Measurements from ENCODE around the gene NDUFB6. TPM values are rescaled to one million over a fixed set of nuclear protein-coding genes. Genes with fewer than 3 reads are reported as not detected.

The NDUFB6 gene
- total RNA-seq, 1 experiment from 2014 or later = 95.6 TPM

DNA sequence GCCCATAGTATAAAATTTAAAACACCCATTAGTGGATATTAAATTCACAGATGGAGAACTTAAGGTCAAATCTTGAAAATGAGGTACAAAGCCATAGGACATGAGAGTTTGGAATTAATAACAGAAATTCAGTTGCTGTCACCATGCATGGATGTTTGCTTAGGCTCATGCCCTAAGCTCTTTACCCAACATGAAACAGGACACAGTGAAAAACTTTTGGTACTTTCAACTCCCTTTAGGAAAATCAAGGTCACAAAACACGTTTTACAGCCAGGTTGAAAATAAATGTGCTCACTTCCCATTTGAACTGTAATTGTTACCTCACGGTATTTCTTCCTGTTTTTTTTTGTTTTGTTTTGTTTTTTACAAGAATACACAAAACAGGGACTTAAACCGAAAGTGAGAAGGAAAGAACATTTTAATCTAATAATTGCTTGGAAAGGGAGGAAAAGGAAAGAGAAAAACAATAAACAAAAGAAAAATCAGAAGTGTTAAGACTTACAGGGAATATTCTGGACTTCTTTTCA lies 14.5 kb downstream of the NDUFB6 start:
- DNase-seq = no peak
- Histone ChIP-seq H2AFZ (ENCODE audit: low read length) (no peak overlapping the region), H3K79me2 (ENCODE audit: low read length) (peaks cover 87% of the 10 kb centered on the region), H3K9ac (ENCODE audit: low read length) (no peak overlapping the region), H3K4me3 (ENCODE audit: low read length) (no peak overlapping the region), H3K9me3 (ENCODE audit: low read length) (no peaks in the 10 kb centered on the region), H3K36me3 (ENCODE audit: insufficient read depth, low read length) (peaks cover 3% of the 10 kb centered on the region; the same call in 1 of the 2 replicates), H4K20me1 (ENCODE audit: insufficient read depth, low read depth, low read length) (no peaks in the 10 kb centered on the region), H3K9me2 (replicated peaks; ENCODE audit: insufficient read depth, low read length) (no peaks in the 10 kb centered on the region), H3K27ac (ENCODE audit: low read length) (no peak overlapping the region), H3K4me2 (ENCODE audit: low read depth, low read length, poor library complexity, severe bottlenecking) (no peak overlapping the region), H3K4me1 (ENCODE audit: low read length) (peaks cover 33% of the 10 kb centered on the region), H3K27me3 (ENCODE audit: low read length) (no peaks in the 10 kb centered on the region)

DNA sequence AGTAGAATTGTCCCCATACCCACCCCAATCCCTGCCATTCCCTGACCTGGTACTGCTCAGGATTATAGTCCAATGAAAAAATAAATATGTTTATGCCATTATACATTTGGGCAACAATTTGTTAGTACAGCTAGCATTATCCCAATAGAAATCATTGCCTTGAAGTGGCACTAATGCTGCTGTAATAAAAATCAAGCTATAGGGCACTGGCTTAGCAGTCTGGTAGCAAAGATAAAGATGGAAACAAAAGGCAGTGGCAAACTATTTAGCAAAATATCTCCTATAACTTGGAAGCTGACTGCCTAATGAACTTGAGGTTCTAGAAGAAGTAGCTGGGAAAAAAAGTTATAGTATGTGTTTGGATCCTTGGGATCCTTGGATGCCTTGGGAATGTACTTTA lies 18.4 kb downstream of the NDUFB6 start:
- Histone ChIP-seq H3K4me2 (ENCODE audit: low read depth, low read length, poor library complexity, severe bottlenecking) (peak overlapping the region; percentile 90), H3K9ac (ENCODE audit: low read length) (no peak overlapping the region), H4K20me1 (ENCODE audit: insufficient read depth, low read depth, low read length) (peaks cover 10% of the 10 kb centered on the region), H3K9me2 (replicated peaks; ENCODE audit: insufficient read depth, low read length) (no peaks in the 10 kb centered on the region), H3K4me1 (ENCODE audit: low read length) (peaks cover 42% of the 10 kb centered on the region), H3K79me2 (ENCODE audit: low read length) (peaks cover 76% of the 10 kb centered on the region), H2AFZ (ENCODE audit: low read length) (no peak overlapping the region), H3K36me3 (ENCODE audit: insufficient read depth, low read length) (no peaks in the 10 kb centered on the region), H3K27me3 (ENCODE audit: low read length) (no peaks in the 10 kb centered on the region), H3K27ac (ENCODE audit: low read length) (peak overlapping the region; percentile 84; the same call in 1 of the 2 replicates), H3K9me3 (ENCODE audit: low read length) (no peaks in the 10 kb centered on the region), H3K4me3 (ENCODE audit: low read length) (no peak overlapping the region)
- no peak for DNase-seq

DNA sequence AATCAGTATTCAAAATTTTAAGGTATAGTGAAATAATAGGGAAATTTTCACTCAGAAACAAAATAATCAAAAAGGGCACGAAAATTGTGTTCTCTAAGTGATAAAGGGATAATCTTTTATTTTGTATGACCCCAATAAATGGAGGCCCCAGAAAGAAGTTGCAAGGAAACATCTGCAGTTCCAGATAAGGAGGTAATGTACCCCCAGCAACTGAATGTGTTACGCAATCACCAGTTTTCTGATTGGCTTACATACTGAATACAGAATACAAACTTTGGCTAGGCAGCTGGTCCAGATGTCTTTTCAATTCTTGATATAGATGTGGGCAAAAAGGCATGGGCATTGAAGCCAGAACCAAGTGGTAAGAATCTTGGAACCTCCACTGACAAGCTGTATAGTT lies 18.9 kb downstream of the NDUFB6 start:
- peak; percentile 73 for DNase-seq
- Histone ChIP-seq H3K4me2 (ENCODE audit: low read depth, low read length, poor library complexity, severe bottlenecking) (peak overlapping the region; percentile 90), H3K27ac (ENCODE audit: low read length) (peak overlapping the region; percentile 84), H3K27me3 (ENCODE audit: low read length) (no peaks in the 10 kb centered on the region), H2AFZ (ENCODE audit: low read length) (no peak overlapping the region), H3K79me2 (ENCODE audit: low read length) (peaks cover 76% of the 10 kb centered on the region), H3K9me2 (replicated peaks; ENCODE audit: insufficient read depth, low read length) (no peaks in the 10 kb centered on the region), H3K4me3 (ENCODE audit: low read length) (0 out of 2 replicates have a peak overlapping the region, but pooled peaks have one; percentile 95), H4K20me1 (ENCODE audit: insufficient read depth, low read depth, low read length) (peaks cover 10% of the 10 kb centered on the region), H3K9ac (ENCODE audit: low read length) (no peak overlapping the region), H3K4me1 (ENCODE audit: low read length) (peaks cover 42% of the 10 kb centered on the region), H3K9me3 (ENCODE audit: low read length) (no peaks in the 10 kb centered on the region), H3K36me3 (ENCODE audit: insufficient read depth, low read length) (no peaks in the 10 kb centered on the region)

DNA sequence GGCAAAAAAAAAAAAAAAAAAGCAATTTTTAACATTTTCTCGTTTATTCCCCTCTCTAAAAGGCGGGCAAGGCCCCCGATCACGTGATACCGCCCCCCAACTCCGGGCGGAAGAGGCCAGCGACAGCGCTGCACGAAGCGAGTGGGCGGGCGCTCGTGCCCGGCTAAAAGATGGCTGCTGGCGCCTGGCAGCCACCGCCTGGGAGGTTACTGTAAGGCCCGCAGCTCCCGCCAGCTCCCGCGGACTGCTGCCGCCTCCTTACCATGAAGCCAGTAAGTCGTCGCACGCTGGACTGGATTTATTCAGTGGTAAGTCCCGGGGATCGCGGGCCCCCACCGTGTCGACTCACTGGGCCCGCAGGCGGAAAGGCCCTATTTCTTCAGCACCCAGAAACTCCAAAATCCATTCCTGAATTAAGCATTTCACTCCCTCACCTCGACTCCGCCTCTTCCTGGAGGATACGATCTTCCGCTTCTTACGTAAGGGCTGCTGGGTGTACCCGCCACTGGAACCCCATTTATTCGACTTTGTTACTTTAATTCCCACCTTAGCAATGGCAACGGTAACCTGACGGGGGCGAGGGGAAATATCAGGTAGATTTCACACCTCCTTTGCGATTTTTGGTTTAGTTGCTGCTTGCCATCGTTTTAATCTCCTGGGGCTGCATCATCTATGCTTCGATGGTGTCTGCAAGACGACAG lies 20.6 kb downstream of the NDUFB6 start, which contains the start of the genes SMIM27 and TOPORS:
Gene SMIM27 (plus strand): TSS at position 156 of the 701 bp plus-strand sequence. CDS start 108 bp downstream, at position 264.
Gene TOPORS (minus strand): TSS at position 415 of the 701 bp plus-strand sequence. CDS start 150 bp downstream, at position 265.
- peak within 1 kb of the TSS; percentile 78 for H2AFZ ChIP-seq (ENCODE audit: low read length)
- H3K27me3 ChIP-seq (ENCODE audit: low read length) = no peaks in the 10 kb centered on the region
- peak within 1 kb of the TSS; percentile 93 for H3K9ac ChIP-seq (ENCODE audit: low read length)
- H3K9me2 ChIP-seq (replicated peaks; ENCODE audit: insufficient read depth, low read length) = no peaks in the 10 kb centered on the region
- peak within 1 kb of the TSS; percentile 95 for H3K4me3 ChIP-seq (ENCODE audit: low read length)
- H3K79me2 ChIP-seq (ENCODE audit: low read length) = peaks cover 77% of the 10 kb centered on the region
- 0 out of 2 replicates have a peak, but pooled peaks cover 4% of the 10 kb centered on the region for H3K36me3 ChIP-seq (ENCODE audit: insufficient read depth, low read length)
- H3K4me1 ChIP-seq (ENCODE audit: low read length) = peaks cover 34% of the 10 kb centered on the region
- DNase-seq = peak; percentile 97
- H3K27ac ChIP-seq (ENCODE audit: low read length) = peak within 1 kb of the TSS; percentile 84
- no peaks in the 10 kb centered on the region for H3K9me3 ChIP-seq (ENCODE audit: low read length)
- peaks cover 13% of the 10 kb centered on the region for H4K20me1 ChIP-seq (ENCODE audit: insufficient read depth, low read depth, low read length)
- H3K4me2 ChIP-seq (ENCODE audit: low read depth, low read length, poor library complexity, severe bottlenecking) = peak within 1 kb of the TSS; percentile 90

DNA sequence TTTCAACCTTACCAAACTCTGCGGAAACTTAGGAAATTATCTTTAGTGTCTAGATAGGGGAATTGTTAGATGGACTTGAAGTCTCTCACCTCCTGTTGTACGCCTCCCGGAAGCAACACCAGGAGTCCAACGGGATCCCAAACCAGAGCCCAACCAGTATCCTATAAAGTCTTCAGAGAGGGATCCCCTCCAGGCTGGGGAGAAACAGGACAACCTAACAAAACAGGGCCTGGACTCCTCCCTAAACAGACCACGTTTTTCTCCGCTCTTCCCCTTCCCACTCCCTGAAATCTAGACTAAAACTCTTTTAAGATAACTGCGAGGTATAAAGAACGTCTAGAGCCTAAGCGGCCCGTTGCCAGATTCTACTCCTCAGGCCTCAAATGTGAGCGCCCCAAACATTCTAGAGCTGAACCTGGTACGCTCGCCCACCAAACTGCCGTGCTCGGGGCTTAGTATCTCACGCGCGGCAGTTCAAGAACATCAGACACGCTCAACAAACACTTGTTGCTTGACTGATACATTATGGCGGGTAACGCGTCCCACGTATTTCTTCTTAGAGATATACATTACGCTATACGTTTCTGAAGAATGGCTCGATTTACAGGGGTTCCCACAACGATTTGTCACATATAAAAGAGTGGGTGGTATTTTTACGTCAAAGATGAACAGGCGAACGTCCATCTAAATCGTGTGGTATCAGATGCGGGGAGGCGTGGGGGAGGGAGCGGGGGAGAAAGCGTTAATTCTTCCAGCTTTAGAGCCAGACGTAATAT lies 21.5 kb downstream of the NDUFB6 start:
- Histone ChIP-seq H3K4me1 (ENCODE audit: low read length) (peaks cover 34% of the 10 kb centered on the region), H3K27me3 (ENCODE audit: low read length) (no peaks in the 10 kb centered on the region), H3K27ac (ENCODE audit: low read length) (peak overlapping the region; percentile 84), H4K20me1 (ENCODE audit: insufficient read depth, low read depth, low read length) (peaks cover 20% of the 10 kb centered on the region), H3K9me3 (ENCODE audit: low read length) (no peaks in the 10 kb centered on the region), H3K79me2 (ENCODE audit: low read length) (peaks cover 83% of the 10 kb centered on the region), H3K9me2 (replicated peaks; ENCODE audit: insufficient read depth, low read length) (no peaks in the 10 kb centered on the region), H3K36me3 (ENCODE audit: insufficient read depth, low read length) (0 out of 2 replicates have a peak, but pooled peaks cover 4% of the 10 kb centered on the region), H3K9ac (ENCODE audit: low read length) (peak overlapping the region; percentile 93), H3K4me2 (ENCODE audit: low read depth, low read length, poor library complexity, severe bottlenecking) (peak overlapping the region; percentile 90), H3K4me3 (ENCODE audit: low read length) (peak overlapping the region; percentile 95), H2AFZ (ENCODE audit: low read length) (peak overlapping the region; percentile 19; the same call in 1 of the 2 replicates)
- DNase-seq = peak; percentile 84

DNA sequence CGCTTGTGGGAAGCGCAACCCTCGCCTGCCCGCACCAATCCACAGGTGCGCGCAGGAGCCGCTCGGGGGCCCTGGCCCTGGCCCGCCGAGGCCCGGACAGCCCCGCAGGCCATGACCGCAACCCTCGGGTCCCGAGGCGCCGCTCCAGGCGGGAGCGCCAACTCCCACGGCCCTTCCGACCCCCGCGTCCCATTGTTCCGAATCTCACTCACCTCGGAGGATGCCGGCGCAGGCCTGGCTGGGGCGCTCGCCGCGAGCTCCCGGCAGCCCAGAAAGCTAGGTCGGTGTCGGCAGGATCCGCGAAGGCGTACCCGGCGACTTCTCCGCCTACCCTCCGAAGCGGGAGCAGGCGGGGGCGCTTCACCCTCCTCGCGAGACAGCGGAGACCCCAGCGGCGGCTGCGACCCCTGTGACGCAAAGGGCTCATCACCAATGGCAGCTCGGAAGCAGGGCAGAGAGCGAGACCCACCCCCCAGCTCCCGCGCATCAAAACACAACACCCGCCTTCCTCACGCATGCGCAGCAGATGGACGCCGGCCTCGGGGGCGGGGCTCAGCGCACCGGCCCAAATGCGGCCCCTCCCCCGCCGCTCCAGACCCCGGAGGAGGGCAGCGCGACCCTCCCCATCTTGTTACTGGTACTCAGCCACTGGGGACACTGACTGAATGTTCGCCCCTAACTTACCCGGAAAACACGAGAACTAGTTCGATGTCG lies 22.2 kb downstream of the NDUFB6 start:
- Histone ChIP-seq H4K20me1 (ENCODE audit: insufficient read depth, low read depth, low read length) (peaks cover 26% of the 10 kb centered on the region), H3K9ac (ENCODE audit: low read length) (peak overlapping the region; percentile 93), H3K27ac (ENCODE audit: low read length) (peak overlapping the region; percentile 84), H3K4me3 (ENCODE audit: low read length) (peak overlapping the region; percentile 95), H3K79me2 (ENCODE audit: low read length) (peaks cover 84% of the 10 kb centered on the region), H2AFZ (ENCODE audit: low read length) (peak overlapping the region; percentile 41; the same call in 1 of the 2 replicates), H3K4me2 (ENCODE audit: low read depth, low read length, poor library complexity, severe bottlenecking) (peak overlapping the region; percentile 90), H3K4me1 (ENCODE audit: low read length) (peaks cover 34% of the 10 kb centered on the region), H3K9me3 (ENCODE audit: low read length) (no peaks in the 10 kb centered on the region), H3K27me3 (ENCODE audit: low read length) (no peaks in the 10 kb centered on the region), H3K36me3 (ENCODE audit: insufficient read depth, low read length) (0 out of 2 replicates have a peak, but pooled peaks cover 4% of the 10 kb centered on the region), H3K9me2 (replicated peaks; ENCODE audit: insufficient read depth, low read length) (no peaks in the 10 kb centered on the region)
- DNase-seq = peak; percentile 96

DNA sequence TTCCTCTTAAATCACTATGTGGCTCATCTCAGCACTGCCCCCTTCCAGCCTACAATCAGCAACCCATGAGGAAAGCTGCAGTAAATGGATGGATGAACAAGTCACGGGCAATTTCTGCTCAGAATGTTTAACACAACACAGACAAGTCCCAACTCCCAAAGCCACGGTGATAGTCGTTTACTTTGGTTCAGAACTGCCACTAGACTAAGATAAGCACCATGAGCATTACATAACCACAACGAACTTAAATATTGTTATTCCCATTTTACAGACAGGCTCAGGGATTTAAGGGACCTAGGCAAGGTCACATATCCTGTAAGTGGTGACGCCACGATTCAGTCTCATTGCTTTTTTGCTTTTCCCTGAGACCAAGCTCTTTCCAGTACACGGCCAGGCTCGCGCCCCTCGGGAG lies 22.8 kb downstream of the NDUFB6 start:
- Histone ChIP-seq H3K9ac (ENCODE audit: low read length) (peak overlapping the region; percentile 93), H3K4me1 (ENCODE audit: low read length) (peaks cover 34% of the 10 kb centered on the region), H3K9me2 (replicated peaks; ENCODE audit: insufficient read depth, low read length) (no peaks in the 10 kb centered on the region), H3K27me3 (ENCODE audit: low read length) (no peaks in the 10 kb centered on the region), H4K20me1 (ENCODE audit: insufficient read depth, low read depth, low read length) (peaks cover 31% of the 10 kb centered on the region), H3K9me3 (ENCODE audit: low read length) (no peaks in the 10 kb centered on the region), H2AFZ (ENCODE audit: low read length) (no peak overlapping the region), H3K79me2 (ENCODE audit: low read length) (peaks cover 84% of the 10 kb centered on the region), H3K4me3 (ENCODE audit: low read length) (peak overlapping the region; percentile 95), H3K27ac (ENCODE audit: low read length) (peak overlapping the region; percentile 44), H3K36me3 (ENCODE audit: insufficient read depth, low read length) (peaks cover 4% of the 10 kb centered on the region; the same call in 1 of the 2 replicates), H3K4me2 (ENCODE audit: low read depth, low read length, poor library complexity, severe bottlenecking) (peak overlapping the region; percentile 90)
- no peak for DNase-seq

Measured in Karpas-422 (cell line).